HL-60 (cell line): Measurements from ENCODE around the gene PCGF3.

Experiments
- GABPA ChIP-seq: IDR thresholded peaks from 2 replicates; pipeline ENCODE4 v1.6.1; 2012; ENCODE audit warnings: low read depth
- POLR2AphosphoS5 ChIP-seq: IDR thresholded peaks from 2 replicates; pipeline ENCODE4 v1.6.1; 2012; ENCODE audit warnings: low read depth
- TF ChIP-seq, protein P1 (sequence below): IDR thresholded peaks from one replicate; pipeline ENCODE4 v1.5.1; 2011; ENCODE audit warnings: low read length, control low read depth, inconsistent platforms; ENCODE audit not compliant: insufficient read depth
- TF ChIP-seq, protein P2 (sequence below): IDR thresholded peaks from 2 replicates; pipeline ENCODE4 v1.6.1; 2012; ENCODE audit warnings: low read depth; ENCODE audit not compliant: insufficient replicate concordance

DNA sequence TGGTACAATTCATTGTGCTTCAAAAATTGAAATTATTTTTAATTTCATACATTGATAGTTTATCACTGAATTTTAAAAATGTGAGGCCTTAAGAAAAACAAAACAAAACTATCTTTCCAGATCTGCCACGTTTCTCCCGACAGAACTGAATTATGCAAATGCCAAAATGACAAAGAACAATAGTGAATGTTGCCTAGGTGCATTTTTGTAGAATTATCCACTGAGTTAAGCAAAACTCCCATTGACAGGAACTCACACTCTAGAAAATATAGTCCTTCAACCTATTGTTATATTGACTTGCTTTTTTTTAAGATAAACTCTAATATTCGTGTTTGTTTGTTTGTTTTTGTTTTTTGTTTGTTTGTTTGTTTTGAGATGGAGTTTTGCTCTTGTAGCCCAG, 6.5 kb downstream of the PCGF3 start:
- TF ChIP-seq, protein P1, sequence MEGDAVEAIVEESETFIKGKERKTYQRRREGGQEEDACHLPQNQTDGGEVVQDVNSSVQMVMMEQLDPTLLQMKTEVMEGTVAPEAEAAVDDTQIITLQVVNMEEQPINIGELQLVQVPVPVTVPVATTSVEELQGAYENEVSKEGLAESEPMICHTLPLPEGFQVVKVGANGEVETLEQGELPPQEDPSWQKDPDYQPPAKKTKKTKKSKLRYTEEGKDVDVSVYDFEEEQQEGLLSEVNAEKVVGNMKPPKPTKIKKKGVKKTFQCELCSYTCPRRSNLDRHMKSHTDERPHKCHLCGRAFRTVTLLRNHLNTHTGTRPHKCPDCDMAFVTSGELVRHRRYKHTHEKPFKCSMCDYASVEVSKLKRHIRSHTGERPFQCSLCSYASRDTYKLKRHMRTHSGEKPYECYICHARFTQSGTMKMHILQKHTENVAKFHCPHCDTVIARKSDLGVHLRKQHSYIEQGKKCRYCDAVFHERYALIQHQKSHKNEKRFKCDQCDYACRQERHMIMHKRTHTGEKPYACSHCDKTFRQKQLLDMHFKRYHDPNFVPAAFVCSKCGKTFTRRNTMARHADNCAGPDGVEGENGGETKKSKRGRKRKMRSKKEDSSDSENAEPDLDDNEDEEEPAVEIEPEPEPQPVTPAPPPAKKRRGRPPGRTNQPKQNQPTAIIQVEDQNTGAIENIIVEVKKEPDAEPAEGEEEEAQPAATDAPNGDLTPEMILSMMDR, result no peak
- TF ChIP-seq GABPA (no peak), POLR2AphosphoS5 (no peak)
- TF ChIP-seq, protein P2, sequence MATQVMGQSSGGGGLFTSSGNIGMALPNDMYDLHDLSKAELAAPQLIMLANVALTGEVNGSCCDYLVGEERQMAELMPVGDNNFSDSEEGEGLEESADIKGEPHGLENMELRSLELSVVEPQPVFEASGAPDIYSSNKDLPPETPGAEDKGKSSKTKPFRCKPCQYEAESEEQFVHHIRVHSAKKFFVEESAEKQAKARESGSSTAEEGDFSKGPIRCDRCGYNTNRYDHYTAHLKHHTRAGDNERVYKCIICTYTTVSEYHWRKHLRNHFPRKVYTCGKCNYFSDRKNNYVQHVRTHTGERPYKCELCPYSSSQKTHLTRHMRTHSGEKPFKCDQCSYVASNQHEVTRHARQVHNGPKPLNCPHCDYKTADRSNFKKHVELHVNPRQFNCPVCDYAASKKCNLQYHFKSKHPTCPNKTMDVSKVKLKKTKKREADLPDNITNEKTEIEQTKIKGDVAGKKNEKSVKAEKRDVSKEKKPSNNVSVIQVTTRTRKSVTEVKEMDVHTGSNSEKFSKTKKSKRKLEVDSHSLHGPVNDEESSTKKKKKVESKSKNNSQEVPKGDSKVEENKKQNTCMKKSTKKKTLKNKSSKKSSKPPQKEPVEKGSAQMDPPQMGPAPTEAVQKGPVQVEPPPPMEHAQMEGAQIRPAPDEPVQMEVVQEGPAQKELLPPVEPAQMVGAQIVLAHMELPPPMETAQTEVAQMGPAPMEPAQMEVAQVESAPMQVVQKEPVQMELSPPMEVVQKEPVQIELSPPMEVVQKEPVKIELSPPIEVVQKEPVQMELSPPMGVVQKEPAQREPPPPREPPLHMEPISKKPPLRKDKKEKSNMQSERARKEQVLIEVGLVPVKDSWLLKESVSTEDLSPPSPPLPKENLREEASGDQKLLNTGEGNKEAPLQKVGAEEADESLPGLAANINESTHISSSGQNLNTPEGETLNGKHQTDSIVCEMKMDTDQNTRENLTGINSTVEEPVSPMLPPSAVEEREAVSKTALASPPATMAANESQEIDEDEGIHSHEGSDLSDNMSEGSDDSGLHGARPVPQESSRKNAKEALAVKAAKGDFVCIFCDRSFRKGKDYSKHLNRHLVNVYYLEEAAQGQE, result no peak
